GM19238 (cell line): ENCODE measurements around the gene C1QTNF8.

Experiments
- DNase-seq: peaks from one replicate; pipeline ENCODE4 v3.0.0; 2011; ENCODE audit warnings: low spot score; ENCODE audit not compliant: insufficient read length

C1QTNF8 gene

GRCh38 chr16:1045993-1046911 lies 49.8 kb downstream of the C1QTNF8 start:
- no peak for DNase-seq

- DNase-seq, result no peak
Measured at GRCh38 chr16:1045310-1045992, 50.6 kb downstream of the C1QTNF8 start.

DNA sequence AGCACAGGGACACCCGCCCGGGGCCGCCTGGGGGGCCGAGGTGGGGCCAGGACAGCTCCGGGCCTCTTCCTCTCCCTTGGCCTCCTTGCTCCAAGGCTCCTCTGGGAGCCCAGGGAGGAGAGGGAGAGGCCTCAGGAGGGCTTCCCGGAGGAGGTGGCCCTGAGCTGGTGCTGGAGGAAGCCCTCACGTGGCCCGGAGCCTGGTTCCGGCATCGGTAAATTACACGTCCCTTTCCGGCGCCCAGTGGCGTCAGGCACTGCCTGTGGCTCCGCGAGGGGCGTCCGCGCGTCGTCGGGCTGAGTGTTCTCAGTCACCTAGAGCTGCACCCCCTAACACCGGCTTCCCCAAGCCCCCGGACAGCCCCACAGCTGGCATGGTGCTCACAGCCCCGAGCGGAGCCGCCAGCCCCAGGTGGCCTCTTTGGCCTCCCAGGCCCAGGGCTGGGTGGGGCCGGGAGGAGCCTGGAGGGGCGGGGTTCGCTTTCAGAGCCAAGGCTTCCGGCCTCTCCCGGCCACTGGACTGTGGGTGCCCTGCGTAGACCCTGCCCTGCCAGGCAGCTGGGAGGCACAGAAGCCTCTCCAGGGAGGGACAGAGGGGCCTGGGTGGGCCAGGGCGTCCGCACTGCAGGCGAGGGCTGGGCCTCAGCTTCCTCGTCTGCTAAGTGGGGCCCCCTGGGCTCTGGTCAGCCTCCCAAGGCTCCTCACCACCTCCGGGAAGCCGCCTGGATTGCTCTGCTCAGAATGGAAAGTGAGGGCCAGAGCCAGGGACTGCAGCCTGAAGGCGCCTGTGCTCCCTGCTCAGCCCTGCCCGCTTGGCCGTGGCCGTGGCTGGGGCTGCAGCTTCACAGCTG lies 51.4 kb downstream of the C1QTNF8 start:
- no peak for DNase-seq

DNA sequence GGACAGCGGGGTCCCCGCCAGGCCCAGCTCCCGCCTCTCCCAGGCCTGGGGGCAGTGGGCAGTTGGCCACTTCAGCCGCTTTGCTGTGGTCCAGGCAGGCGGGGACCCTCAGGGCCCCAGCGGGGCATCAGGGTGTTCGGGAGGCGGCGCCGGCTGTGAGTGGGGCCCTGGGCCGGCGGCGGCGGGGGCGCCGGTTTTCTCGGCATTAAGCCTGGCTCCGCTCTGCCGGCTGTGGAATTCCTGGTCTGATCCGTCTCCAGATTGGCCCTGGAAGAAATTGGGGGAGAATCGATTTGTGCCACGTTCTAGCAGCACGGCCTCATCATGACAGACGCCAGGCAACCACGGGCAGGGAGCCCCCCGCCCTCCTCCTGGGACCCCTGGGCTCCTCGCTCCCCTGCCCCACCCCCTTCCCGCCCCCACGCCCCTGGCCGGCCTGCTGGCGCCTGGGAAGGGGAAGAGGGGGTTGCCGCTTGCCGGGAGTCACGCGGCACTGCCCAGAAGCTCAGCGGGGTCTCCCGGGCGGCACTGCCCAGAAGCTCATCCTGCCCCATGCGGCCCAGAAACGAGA lies 52.1 kb downstream of the C1QTNF8 start:
- DNase-seq, result no peak

GRCh38 chr16:1042866-1043265 lies 53.2 kb downstream of the C1QTNF8 start:
- DNase-seq, result no peak

DNA sequence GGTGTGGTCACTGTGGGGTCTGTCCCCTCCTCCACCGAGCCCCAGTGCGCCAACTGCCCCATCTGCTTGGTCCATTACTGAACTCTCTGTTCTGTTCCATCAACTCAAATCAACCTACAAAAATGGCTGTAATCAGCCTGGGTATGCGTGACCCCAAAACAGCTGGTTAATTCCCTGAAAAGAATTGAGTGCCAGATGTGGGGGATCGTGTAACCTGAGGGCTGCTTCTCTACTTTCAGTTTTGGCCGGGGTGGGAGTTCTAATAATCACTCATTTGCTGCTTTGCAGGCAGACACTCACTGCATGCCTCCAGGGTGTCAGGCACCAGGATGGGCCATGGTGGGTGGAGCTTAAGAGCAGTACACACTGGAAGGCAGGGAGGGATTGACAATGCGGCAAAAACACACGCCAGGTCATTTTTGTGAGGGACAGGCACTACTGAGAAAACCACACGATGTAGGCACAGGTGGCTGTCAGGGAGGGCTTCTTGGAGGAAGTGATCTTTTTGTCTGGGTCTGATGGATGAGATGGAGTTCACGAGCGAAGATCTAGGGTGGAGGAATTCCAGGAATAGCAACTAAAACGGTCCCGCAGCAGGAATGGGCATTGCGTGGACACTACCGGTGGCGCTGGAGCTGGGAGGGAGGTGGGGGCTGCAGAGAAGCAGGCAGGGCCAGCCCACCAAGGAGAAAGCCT lies 53.8 kb downstream of the C1QTNF8 start:
- no peak for DNase-seq

DNA sequence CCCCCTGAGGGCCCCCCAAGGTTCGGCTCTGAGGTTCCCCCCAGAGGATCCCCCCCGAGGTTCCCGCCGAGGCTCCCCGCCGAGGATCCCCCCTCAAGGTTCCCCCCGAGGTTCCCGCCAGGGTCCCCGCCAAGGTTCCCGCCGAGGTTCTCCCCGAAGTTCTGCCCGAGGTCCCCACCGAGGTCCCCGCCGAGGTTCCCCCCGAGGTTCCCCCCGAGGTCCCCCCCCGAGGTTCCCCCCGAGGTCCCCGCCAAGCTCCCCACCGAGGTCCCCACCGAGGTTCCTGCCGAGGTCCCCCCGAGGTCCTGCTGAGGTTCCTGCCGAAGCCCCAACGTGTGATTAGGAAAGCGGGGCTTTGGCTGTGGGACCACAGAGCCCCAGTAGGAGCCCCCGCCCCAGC lies 55.7 kb downstream of the C1QTNF8 start:
- DNase-seq, result no peak

- DNase-seq, result no peak
Measured at GRCh38 chr16:1039762-1040161, 56.3 kb downstream of the C1QTNF8 start.

DNA sequence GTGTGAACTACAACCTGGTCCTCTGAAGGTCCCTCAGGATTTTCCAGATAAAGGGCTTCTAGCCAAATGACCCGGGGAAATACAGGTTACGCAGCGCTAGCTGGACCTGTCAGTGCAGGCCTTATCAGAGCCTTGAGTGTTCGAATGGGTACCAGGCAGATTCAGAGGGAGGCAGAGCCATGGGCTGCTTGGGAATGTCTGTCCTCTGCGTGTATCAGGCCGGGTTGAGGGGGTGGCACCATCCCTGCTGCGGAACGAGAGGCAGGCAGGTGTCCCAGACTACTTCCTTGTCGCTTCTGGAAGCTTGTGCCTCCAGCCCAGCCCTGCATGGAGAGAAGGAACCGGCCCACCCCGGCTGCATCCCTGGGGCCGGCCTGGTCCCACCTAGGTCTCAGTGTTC lies 57.1 kb downstream of the C1QTNF8 start:
- DNase-seq, result no peak
